Psoas muscle (tissue), 8 donors: ENCODE data around the gene UMPS. TPM values are rescaled to one million over a fixed set of nuclear protein-coding genes. Genes with fewer than 3 reads are reported as not detected.
A peak's percentile ranks its signal among the peaks of the same experiment; 100 is the strongest.

Source experiments
- ATAC-seq, 4 donors: fragments of 200-7000 bp; cut with Tn5 transposase; one replicate each; pipeline ENCODE4 v1.9.1; 2020; ENCODE audit warnings: moderate library complexity in 3 of 4, mild to moderate bottlenecking in 2 of 4
- DNase-seq, 2 donors: peaks; one replicate each; pipeline ENCODE4 v3.0.0-alpha.2; 2020
- H3K27ac ChIP-seq: fragments of 200-600 bp; one replicate; pipeline ENCODE4 v1.8.0; 2022
- H3K27me3 ChIP-seq, 3 donors: fragments of 200-600 bp in 1 of 3; one replicate each; pipeline versions ENCODE4 v1.6.1 to v1.8.0; 2013 to 2022; ENCODE audit warnings: low read length in 2 of 3, mild to moderate bottlenecking in 2 of 3, moderate library complexity in 1 of 3; ENCODE audit not compliant: insufficient read depth in 3 of 3
- H3K36me3 ChIP-seq, 2 donors: fragments of 200-600 bp in 1 of 2; one replicate each; pipeline versions ENCODE4 v1.6.1 to v1.8.0; 2013 to 2022; ENCODE audit warnings: low read depth in 1 of 2, mild to moderate bottlenecking in 1 of 2, moderate library complexity in 1 of 2; ENCODE audit not compliant: insufficient read depth in 1 of 2
- H3K4me1 ChIP-seq: fragments of 200-600 bp; one replicate; pipeline ENCODE4 v1.8.0; 2022
- H3K4me3 ChIP-seq: fragments of 200-600 bp; one replicate; pipeline ENCODE4 v1.8.0; 2022; ENCODE audit warnings: mild to moderate bottlenecking
- H3K9me3 ChIP-seq: fragments of 200-600 bp; one replicate; pipeline ENCODE4 v1.8.0; 2022
- WGBS, 3 donors: extraction: QIAGEN DNeasy Blood & Tissue Kit; methylation state at CpG; one replicate each; pipeline versions ENCODE4 v1.1.6 to v1.1.7; 2013; 5-methylcytosine and 5-hydroxymethylcytosine counted together
- intact Hi-C, 2 donors: fragments of 100-400 bp; cut with DNase I; formaldehyde crosslinking; loops; one replicate each; pipeline versions ENCODE4 v1.11.0 to v1.14.2; 2022
- polyA plus RNA-seq, 3 donors: library from polyadenylated mRNA; stranded (reverse); fragments of 200-250 nt; gene quantifications; one replicate each; pipeline ENCODE4 v1.2.3, GENCODE V29; 2013
- total RNA-seq, 4 donors: library from RNA; stranded (reverse); fragmentation: NEBNext Ultra II Directional in 2 of 4; extraction: Animal tissue kit (Norgen Biotek cat#: 25700) in 2 of 4; gene quantifications; one replicate each; pipeline versions ENCODE4 v1.2.1 to v1.2.4, GENCODE V29; 2021 to 2023
- TF ChIP-seq, protein P1 (sequence below): fragments of 200-600 bp; IDR thresholded peaks from one replicate; pipeline ENCODE4 v1.8.0; 2022; ENCODE audit warnings: antibody characterized with exemption
- donor health status: healthy with polysubstance abuse.
- donor health status: DM: no; HTN: no; CAD: no; lungs with moderate emphysema.
- donor health status: Bipolar disorder and iron deficiency.
- donor health status: healthy.
- donor health status: DM: yes; HTN: yes; CAD: no.
- donor health status: DM: no; HTN: no; CAD: no.
- donor health status: DM: no; HTN: no; CAD: no.
- donor health status: DM: yes; HTN: yes; CAD: no.

The UMPS gene
- total and polyA plus RNA-seq, 7 donors, result 3.6 to 9.2 (median 6.5) TPM

DNA sequence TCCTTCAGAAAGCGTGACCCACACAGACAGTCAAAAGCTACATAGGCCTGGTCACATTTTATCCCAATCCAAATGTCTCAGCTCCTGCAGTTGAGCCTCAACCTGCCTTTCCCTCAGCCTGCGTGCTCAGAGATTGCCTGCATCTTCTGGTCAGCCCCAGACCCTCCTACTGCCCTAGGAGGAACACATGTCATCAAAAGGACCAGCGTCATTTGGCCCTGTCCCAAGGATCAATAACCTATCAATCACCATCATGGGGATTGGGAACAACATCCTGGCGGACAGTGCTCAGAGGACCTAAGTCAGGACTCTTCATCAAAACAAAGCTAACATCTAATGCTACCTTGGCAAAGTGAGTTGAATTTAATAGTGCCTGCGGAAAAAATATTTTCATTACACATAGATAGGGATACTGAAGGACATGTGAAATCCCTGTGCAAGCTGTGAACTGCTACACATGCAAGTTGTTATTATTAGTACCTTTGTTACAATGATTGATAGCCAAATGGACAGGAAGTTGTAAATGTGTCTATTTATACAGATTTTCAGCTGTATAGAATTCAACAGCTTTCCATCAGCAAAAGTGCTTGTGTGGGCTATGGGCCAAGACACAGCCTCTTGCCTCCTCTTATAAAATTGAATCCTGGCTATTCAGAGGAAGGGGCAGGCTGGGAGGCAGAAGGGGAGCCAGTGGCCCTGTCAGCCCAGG lies 47.7 kb downstream of the UMPS start:
- peaks cover 56% of the 10 kb centered on the region for H3K4me1 ChIP-seq
- DNase-seq, result no peak
- no peaks in the 10 kb centered on the region for H3K27me3 ChIP-seq
- H3K4me3 ChIP-seq, result no peak overlapping the region
- TF ChIP-seq, protein P1, sequence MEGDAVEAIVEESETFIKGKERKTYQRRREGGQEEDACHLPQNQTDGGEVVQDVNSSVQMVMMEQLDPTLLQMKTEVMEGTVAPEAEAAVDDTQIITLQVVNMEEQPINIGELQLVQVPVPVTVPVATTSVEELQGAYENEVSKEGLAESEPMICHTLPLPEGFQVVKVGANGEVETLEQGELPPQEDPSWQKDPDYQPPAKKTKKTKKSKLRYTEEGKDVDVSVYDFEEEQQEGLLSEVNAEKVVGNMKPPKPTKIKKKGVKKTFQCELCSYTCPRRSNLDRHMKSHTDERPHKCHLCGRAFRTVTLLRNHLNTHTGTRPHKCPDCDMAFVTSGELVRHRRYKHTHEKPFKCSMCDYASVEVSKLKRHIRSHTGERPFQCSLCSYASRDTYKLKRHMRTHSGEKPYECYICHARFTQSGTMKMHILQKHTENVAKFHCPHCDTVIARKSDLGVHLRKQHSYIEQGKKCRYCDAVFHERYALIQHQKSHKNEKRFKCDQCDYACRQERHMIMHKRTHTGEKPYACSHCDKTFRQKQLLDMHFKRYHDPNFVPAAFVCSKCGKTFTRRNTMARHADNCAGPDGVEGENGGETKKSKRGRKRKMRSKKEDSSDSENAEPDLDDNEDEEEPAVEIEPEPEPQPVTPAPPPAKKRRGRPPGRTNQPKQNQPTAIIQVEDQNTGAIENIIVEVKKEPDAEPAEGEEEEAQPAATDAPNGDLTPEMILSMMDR, result no peak
- intact Hi-C loops, result no loop called here
- H3K9me3 ChIP-seq, result no peaks in the 10 kb centered on the region
- no peak for ATAC-seq
- 79 to 83% (median 81%) methylated on average over 5 of the region's 5 CpGs for WGBS, 3 donors
- no peaks in the 10 kb centered on the region for H3K36me3 ChIP-seq
- H3K27ac ChIP-seq, result no peak overlapping the region

DNA sequence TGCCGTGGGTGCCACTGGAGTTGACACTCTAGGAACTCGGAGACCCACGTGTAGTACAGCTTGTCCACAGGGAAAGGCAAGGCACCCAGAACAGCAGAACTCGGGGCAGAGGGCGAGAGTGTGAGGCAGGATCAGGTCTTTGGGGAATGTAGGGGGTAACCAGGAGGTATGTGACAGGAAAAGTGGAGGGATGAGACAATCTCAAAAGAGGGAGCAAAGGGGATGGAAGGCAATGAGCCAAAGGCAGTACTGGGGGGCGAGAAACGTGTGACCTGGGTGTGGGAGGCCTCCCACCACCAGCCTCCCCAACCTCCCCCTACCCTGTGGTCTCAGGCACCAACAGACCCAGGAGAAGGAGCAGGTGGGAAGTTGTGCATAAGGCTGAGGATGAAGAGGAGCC lies 48.9 kb downstream of the UMPS start:
- Histone ChIP-seq H3K36me3 (no peaks in the 10 kb centered on the region), H3K27ac (peak overlapping the region; percentile 92), H3K4me3 (no peak overlapping the region), H3K27me3 (no peaks in the 10 kb centered on the region), H3K4me1 (peaks cover 48% of the 10 kb centered on the region), H3K9me3 (no peaks in the 10 kb centered on the region)
- TF ChIP-seq, protein P1, result no peak
- DNase-seq, result no peak
- ATAC-seq, result no peak
- intact Hi-C loops, result no loop called here
- WGBS, 3 donors, result 80 to 92% (median 88%) methylated on average over 7 of the region's 7 CpGs

DNA sequence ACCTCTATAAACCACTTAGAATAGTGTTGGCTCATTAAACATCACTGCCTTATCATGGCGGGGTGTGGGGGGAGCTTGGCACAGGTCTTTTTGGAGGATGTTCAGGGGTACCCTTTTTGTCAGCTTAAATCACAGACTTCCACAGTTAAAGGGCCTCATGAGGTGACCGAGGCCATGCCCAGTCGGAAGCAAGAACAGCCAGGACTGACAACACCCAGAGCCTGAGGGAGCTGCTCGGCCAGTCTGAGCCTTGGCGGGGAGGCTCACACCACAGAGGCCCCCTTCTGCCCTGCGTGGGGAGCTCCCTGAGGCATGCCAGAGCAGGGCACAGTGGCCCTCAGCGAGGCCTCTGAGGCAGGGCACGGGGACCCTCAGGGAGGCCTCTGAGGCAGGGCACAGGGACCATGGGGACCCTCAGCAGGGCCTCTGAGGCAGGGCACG lies 49.5 kb downstream of the UMPS start:
- ATAC-seq (peak in 1 of 4 donors; percentile 3), DNase-seq (peak in 1 of 2 donors; percentile 57)
- no peaks in the 10 kb centered on the region for H3K36me3 ChIP-seq
- H3K9me3 ChIP-seq, result no peaks in the 10 kb centered on the region
- H3K27me3 ChIP-seq, result no peaks in the 10 kb centered on the region
- 54 to 70% (median 65%) methylated on average over 8 to 9 of the region's 9 CpGs for WGBS, 3 donors
- peak overlapping the region; percentile 26 for H3K4me3 ChIP-seq
- intact Hi-C loops, result no loop called here
- peak overlapping the region; percentile 92 for H3K27ac ChIP-seq
- TF ChIP-seq, protein P1, result no peak
- H3K4me1 ChIP-seq, result peaks cover 42% of the 10 kb centered on the region

DNA sequence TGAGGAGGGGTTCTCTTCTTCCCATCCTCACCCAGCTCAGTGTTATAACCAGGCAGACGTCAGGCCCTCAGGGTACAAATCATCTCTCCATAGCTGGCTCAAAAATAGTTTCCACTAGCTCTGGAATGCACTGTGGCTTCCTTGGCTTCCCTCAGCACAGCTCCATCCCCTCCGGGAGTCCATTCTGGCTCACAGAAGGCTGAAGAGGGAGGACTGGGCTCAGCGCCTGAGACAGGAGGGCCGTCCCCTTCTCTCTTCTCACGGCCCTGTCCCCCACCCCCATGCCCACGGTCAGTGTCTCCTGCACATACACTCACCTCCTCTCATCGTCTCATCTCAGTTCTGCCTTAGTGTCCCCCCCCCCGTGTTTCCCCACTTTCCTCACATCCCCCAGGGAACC lies 50.1 kb downstream of the UMPS start:
- TF ChIP-seq, protein P1, result no peak
- H3K4me3 ChIP-seq, result peak overlapping the region; percentile 26
- H3K27ac ChIP-seq, result peak overlapping the region; percentile 92
- ATAC-seq (peak; percentile 55 to 66 (median 58)), DNase-seq (peak; percentile 81 to 88)
- no peaks in the 10 kb centered on the region for H3K36me3 ChIP-seq
- peaks cover 38% of the 10 kb centered on the region for H3K4me1 ChIP-seq
- intact Hi-C loops, result no loop called here
- H3K27me3 ChIP-seq, result no peaks in the 10 kb centered on the region
- H3K9me3 ChIP-seq, result no peaks in the 10 kb centered on the region
- WGBS, 3 donors, result 3 to 9% (median 4%) methylated on average over 8 of the region's 8 CpGs
